ENCODE results near the gene UROC1. TPM values are rescaled to one million over a fixed set of nuclear protein-coding genes. Genes with fewer than 3 reads are reported as not detected.

The UROC1 gene
- total RNA-seq, 1 experiment from 2014 or later = not detected

DNA sequence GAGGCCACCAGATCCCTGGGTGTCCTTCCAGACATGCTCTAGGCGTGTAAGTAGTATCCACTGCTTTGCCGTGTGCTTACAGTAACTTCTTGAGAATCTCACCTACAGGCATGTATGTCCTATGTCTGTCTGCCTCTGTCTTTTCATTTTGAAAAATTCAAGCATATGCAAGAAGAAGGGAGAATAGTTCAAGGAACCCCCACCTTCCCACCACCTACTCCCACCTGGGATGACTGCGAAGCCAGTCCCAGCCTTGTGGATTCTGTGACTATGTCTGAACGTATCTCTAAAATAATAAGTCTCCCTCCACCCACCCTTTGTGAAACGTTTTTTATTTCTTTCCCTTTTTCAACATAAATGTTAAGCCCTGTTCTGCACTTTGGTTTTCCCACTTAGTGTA is 21.4 kb upstream of the UROC1 start:
- Mint-ChIP-seq H3K36me3 (ENCODE audit: insufficient read depth, unreplicated experiment) (peaks cover 4% of the 10 kb centered on the region), H3K4me1 (ENCODE audit: low read depth, unreplicated experiment) (no peaks in the 10 kb centered on the region), H3K27me3 (ENCODE audit: insufficient read depth, unreplicated experiment) (no peaks in the 10 kb centered on the region), H3K4me3 (ENCODE audit: unreplicated experiment) (no peak overlapping the region), H3K9me3 (ENCODE audit: unreplicated experiment) (peaks cover 10% of the 10 kb centered on the region), H3K27ac (ENCODE audit: unreplicated experiment) (no peak overlapping the region)
- ChIA-PET POLR2A (no interaction called here), CTCF (no interaction called here)
- Histone ChIP-seq H3K27me3 (replicated peaks; ENCODE audit: control insufficient read depth, insufficient read depth, low read length) (no peaks in the 10 kb centered on the region), H3K4me3 (ENCODE audit: low read depth, low read length) (no peak overlapping the region), H3K36me3 (ENCODE audit: control insufficient read depth, insufficient read depth, low read length) (peaks cover 4% of the 10 kb centered on the region; the same call in 1 of the 2 replicates), H3K9me3 (no peaks in the 10 kb centered on the region), H3K4me1 (no peaks in the 10 kb centered on the region)
- BruUV-seq (replicated peaks) = no TSS peak
- TF ChIP-seq, protein P1, sequence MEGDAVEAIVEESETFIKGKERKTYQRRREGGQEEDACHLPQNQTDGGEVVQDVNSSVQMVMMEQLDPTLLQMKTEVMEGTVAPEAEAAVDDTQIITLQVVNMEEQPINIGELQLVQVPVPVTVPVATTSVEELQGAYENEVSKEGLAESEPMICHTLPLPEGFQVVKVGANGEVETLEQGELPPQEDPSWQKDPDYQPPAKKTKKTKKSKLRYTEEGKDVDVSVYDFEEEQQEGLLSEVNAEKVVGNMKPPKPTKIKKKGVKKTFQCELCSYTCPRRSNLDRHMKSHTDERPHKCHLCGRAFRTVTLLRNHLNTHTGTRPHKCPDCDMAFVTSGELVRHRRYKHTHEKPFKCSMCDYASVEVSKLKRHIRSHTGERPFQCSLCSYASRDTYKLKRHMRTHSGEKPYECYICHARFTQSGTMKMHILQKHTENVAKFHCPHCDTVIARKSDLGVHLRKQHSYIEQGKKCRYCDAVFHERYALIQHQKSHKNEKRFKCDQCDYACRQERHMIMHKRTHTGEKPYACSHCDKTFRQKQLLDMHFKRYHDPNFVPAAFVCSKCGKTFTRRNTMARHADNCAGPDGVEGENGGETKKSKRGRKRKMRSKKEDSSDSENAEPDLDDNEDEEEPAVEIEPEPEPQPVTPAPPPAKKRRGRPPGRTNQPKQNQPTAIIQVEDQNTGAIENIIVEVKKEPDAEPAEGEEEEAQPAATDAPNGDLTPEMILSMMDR (IDR thresholded peaks at IDR 0.05; ENCODE audit: insufficient read depth in 1 of 2, low read depth in 1 of 2, low read length in 1 of 2, severe bottlenecking in 1 of 2, unreplicated experiment in 1 of 2) = no peak
- intact Hi-C loops (cut with micrococcal nuclease; ENCODE audit: unreplicated experiment) = no loop called here
- DNase-seq = no peak

DNA sequence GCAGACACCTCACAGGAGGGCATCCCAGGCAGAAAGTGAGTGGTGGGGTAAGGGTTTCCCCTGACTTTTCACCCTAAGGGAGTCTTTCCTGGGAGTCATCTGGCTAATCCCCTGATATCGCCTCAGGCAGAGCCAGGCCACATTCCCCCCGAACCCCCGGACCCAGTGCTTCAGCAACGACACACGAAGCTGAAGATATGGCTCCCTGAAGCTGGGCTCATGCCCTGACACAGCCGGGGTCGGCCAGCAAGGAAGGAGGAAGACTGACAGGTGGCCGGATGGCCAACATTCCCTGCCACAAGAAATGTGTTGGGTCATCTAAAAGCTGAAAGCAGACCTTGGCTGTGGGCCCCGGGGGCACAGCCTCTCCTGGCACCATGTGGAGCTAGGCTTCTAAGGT is 20.7 kb upstream of the UROC1 start:
- peaks cover 4% of the 10 kb centered on the region; the same call in 1 of the 2 replicates for H3K36me3 ChIP-seq (ENCODE audit: control insufficient read depth, insufficient read depth, low read length)
- H3K4me3 ChIP-seq (ENCODE audit: low read depth, low read length) = no peak overlapping the region
- H3K27me3 ChIP-seq (replicated peaks; ENCODE audit: control insufficient read depth, insufficient read depth, low read length) = no peaks in the 10 kb centered on the region
- peak in 1 of 2 experiments; percentile 16 for DNase-seq
- Mint-ChIP-seq H3K27me3 (ENCODE audit: insufficient read depth, unreplicated experiment) (no peaks in the 10 kb centered on the region), H3K27ac (ENCODE audit: unreplicated experiment) (no peak overlapping the region), H3K9me3 (ENCODE audit: unreplicated experiment) (peaks cover 10% of the 10 kb centered on the region), H3K36me3 (ENCODE audit: insufficient read depth, unreplicated experiment) (peaks cover 4% of the 10 kb centered on the region), H3K4me1 (ENCODE audit: low read depth, unreplicated experiment) (no peaks in the 10 kb centered on the region), H3K4me3 (ENCODE audit: unreplicated experiment) (no peak overlapping the region)
- H3K4me1 ChIP-seq = no peaks in the 10 kb centered on the region
- H3K9me3 ChIP-seq = no peaks in the 10 kb centered on the region
- CTCF ChIA-PET = interaction anchor here (0.6 kb wide), 1 partner anchor 249 kb away, joined by 3 read pairs; no protein-coding TSS in a partner anchor
- BruUV-seq (replicated peaks) = no TSS peak
- POLR2A ChIA-PET = no interaction called here
- TF ChIP-seq, protein P1 (IDR thresholded peaks at IDR 0.05; ENCODE audit: insufficient read depth in 1 of 2, low read depth in 1 of 2, low read length in 1 of 2, severe bottlenecking in 1 of 2, unreplicated experiment in 1 of 2) = no peak
- intact Hi-C loops (cut with micrococcal nuclease; ENCODE audit: unreplicated experiment) = no loop called here

DNA sequence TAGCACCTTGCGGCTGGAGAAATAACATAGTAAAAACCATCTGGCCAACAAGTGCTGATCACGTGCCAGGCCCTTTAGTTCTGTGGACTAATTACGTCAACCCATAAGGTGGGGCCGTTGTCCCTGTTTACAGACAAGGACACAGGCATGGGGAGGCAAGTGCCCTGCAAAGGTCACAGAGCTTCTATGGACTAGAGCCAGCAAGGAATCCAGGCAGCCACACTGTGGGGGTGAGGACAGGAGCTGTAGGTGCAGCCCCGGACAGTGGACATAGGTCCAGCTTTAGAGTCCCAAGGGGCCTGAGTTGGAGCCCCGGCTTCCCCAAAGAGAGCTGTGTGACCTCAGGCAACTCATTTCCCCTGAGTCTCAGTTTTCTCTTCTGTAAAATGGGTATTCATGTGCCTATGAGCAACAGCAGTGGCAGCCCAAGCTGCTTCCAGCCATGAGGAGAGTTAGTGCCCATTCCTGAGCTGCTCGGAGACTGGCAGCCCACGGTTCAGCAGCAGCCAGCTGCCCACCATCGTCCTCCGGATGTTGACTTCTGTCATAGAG is 20.2 kb upstream of the UROC1 start:
- Histone ChIP-seq H3K4me1 (no peaks in the 10 kb centered on the region), H3K27me3 (replicated peaks; ENCODE audit: control insufficient read depth, insufficient read depth, low read length) (no peaks in the 10 kb centered on the region), H3K36me3 (ENCODE audit: control insufficient read depth, insufficient read depth, low read length) (peaks cover 4% of the 10 kb centered on the region; the same call in 1 of the 2 replicates), H3K4me3 (ENCODE audit: low read depth, low read length) (no peak overlapping the region), H3K9me3 (no peaks in the 10 kb centered on the region)
- Mint-ChIP-seq H3K4me1 (ENCODE audit: low read depth, unreplicated experiment) (no peaks in the 10 kb centered on the region), H3K27me3 (ENCODE audit: insufficient read depth, unreplicated experiment) (no peaks in the 10 kb centered on the region), H3K4me3 (ENCODE audit: unreplicated experiment) (no peak overlapping the region), H3K36me3 (ENCODE audit: insufficient read depth, unreplicated experiment) (peaks cover 2% of the 10 kb centered on the region), H3K27ac (ENCODE audit: unreplicated experiment) (no peak overlapping the region), H3K9me3 (ENCODE audit: unreplicated experiment) (peaks cover 10% of the 10 kb centered on the region)
- DNase-seq = peak in 1 of 2 experiments; percentile 15
- intact Hi-C loops (cut with micrococcal nuclease; ENCODE audit: unreplicated experiment) = no loop called here
- CTCF ChIA-PET = interaction anchor here (0.6 kb wide), 1 partner anchor 248 kb away, joined by 3 read pairs; no protein-coding TSS in a partner anchor
- TF ChIP-seq, protein P1 (IDR thresholded peaks at IDR 0.05; ENCODE audit: insufficient read depth in 1 of 2, low read depth in 1 of 2, low read length in 1 of 2, severe bottlenecking in 1 of 2, unreplicated experiment in 1 of 2) = no peak
- BruUV-seq (replicated peaks) = no TSS peak
- POLR2A ChIA-PET = no interaction called here

Measured in Caco-2 (cell line).